GM13976 (cell line): Measurements from ENCODE around the gene HUNK.

Experiments
- DNase-seq: peaks from one replicate; pipeline ENCODE4 v3.0.0; 2012; ENCODE audit warnings: low spot score
- in situ Hi-C: fragments of 300-500 bp; cut with MboI; formaldehyde crosslinking; loops from one replicate; pipeline ENCODE4 v1.12.0; 2022; ENCODE audit warnings: low sequenced_read_pairs, mixed read lengths, inconsistent platforms; ENCODE audit not compliant: unreplicated experiment
- TF ChIP-seq, protein P1 (sequence below): IDR thresholded peaks from 2 replicates; pipeline ENCODE4 v1.5.1; 2012; ENCODE audit warnings: borderline replicate concordance, mild to moderate bottlenecking; ENCODE audit not compliant: insufficient read depth; ENCODE audit errors: extremely low read depth, missing control alignments, control extremely low read depth

Gene HUNK

DNA sequence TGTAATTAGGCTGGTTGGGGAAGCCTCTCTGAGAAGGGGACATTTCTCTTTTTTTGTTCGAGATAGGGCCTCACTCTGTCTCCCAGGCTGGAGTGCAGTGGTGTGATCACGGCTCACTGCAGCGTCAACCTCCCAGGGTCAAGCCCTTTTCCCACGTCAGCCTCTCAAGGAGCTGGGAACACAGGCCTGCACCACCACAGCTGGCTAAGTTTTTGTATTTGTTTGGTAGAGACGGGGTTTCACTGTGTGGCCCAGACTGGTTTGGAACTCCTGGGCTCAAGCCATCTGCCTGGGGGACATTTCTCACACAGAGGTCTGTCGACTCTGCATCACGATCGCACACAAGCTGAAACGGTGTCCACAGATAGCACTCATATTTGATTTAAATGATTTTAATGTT lies 39.7 kb downstream of the HUNK start:
- in situ Hi-C loops = no loop called here
- DNase-seq = no peak
- TF ChIP-seq, protein P1, sequence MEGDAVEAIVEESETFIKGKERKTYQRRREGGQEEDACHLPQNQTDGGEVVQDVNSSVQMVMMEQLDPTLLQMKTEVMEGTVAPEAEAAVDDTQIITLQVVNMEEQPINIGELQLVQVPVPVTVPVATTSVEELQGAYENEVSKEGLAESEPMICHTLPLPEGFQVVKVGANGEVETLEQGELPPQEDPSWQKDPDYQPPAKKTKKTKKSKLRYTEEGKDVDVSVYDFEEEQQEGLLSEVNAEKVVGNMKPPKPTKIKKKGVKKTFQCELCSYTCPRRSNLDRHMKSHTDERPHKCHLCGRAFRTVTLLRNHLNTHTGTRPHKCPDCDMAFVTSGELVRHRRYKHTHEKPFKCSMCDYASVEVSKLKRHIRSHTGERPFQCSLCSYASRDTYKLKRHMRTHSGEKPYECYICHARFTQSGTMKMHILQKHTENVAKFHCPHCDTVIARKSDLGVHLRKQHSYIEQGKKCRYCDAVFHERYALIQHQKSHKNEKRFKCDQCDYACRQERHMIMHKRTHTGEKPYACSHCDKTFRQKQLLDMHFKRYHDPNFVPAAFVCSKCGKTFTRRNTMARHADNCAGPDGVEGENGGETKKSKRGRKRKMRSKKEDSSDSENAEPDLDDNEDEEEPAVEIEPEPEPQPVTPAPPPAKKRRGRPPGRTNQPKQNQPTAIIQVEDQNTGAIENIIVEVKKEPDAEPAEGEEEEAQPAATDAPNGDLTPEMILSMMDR = no peak

GRCh38 chr21:31913182-31913608 lies 40.4 kb downstream of the HUNK start:
- TF ChIP-seq, protein P1 = no peak
- no peak for DNase-seq
- in situ Hi-C loops = no loop called here

- in situ Hi-C loops = no loop called here
- TF ChIP-seq, protein P1 = no peak
- DNase-seq = no peak
Measured at GRCh38 chr21:31914472-31914871, 41.7 kb downstream of the HUNK start.

- in situ Hi-C loops = no loop called here
- TF ChIP-seq, protein P1 = no peak
- no peak for DNase-seq
Measured at GRCh38 chr21:31915566-31915965, 42.7 kb downstream of the HUNK start.

GRCh38 chr21:31917108-31917507 lies 44.3 kb downstream of the HUNK start:
- TF ChIP-seq, protein P1 = no peak
- in situ Hi-C loops = no loop called here
- no peak for DNase-seq

GRCh38 chr21:31918250-31918775 lies 45.5 kb downstream of the HUNK start:
- TF ChIP-seq, protein P1 = no peak
- no peak for DNase-seq
- in situ Hi-C loops = no loop called here
